ENCODE results near the gene DCTN2. TPM values are rescaled to one million over a fixed set of nuclear protein-coding genes. Genes with fewer than 3 reads are reported as not detected.
A peak's percentile ranks its signal among the peaks of the same experiment; 100 is the strongest.
"Not testable (repeated sequence)": the region's sequence is repeated elsewhere in the genome, so short reads cannot be mapped to it uniquely, and the experiment has no call there.

The DCTN2 gene
- total and polyA plus RNA-seq, 2 experiments from 2014 or later = 144 to 202 TPM

DNA sequence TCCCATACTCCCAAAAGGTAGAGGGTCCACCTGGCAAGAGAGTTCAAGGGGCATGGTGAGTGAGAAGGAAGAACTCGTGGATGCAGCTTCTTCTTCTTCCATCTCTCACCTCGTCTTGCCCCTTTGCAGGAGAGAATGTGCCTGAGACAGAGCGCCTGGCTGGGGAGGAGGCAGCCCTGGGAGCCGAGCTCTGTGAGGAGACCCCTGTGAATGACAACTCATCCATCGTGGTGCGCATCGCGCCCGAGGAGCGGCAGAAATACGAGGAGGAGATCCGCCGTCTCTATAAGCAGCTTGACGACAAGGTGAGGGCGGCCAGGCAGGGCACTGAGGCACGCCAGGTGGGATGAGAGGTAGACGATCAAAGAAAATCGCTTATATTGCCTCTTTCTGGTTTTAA, 22.9 kb upstream of the DCTN2 start:
- no peaks in the 10 kb centered on the region for H4K20me1 ChIP-seq (ENCODE audit: insufficient read depth)
- no peaks in the 10 kb centered on the region for H3K4me1 ChIP-seq (ENCODE audit: insufficient read depth)
- no peak for DNase-seq
- no peaks in the 10 kb centered on the region for H3K9me3 ChIP-seq (ENCODE audit: low read depth)
- TF ChIP-seq EZH2phosphoT487 (IDR thresholded peaks at IDR 0.05; ENCODE audit: insufficient read depth, low read depth) (no peak), EZH2 (IDR thresholded peaks at IDR 0.05; ENCODE audit: insufficient read depth, poor library complexity, severe bottlenecking) (no peak)
- no peaks in the 10 kb centered on the region for H3K9me2 ChIP-seq (ENCODE audit: insufficient read depth)
- in situ Hi-C loops (cut with MboI) = no loop called here
- WGBS, 2 experiments (ENCODE audit: low coverage in 1 of 2, low lambda C conversion rate in 2 of 2, missing lambda C conversion rate in 2 of 2) = 81 to 84% methylated on average over 18 of the region's 18 CpGs
- no peaks in the 10 kb centered on the region for H3K79me2 ChIP-seq (ENCODE audit: insufficient read depth)
- no peaks in the 10 kb centered on the region for H3F3A ChIP-seq (ENCODE audit: insufficient read depth)
- no peak overlapping the region for H3K4me2 ChIP-seq (ENCODE audit: unreplicated experiment)
- no peaks in the 10 kb centered on the region for H3K36me3 ChIP-seq (ENCODE audit: low read depth)
- H2AFZ ChIP-seq = no peak overlapping the region
- H3K27me3 ChIP-seq (replicated peaks; ENCODE audit: insufficient read depth) = no peaks in the 10 kb centered on the region
- H3K9ac ChIP-seq = no peak overlapping the region
- H3K4me3 ChIP-seq = no peak overlapping the region
- H3K27ac ChIP-seq = no peak overlapping the region

DNA sequence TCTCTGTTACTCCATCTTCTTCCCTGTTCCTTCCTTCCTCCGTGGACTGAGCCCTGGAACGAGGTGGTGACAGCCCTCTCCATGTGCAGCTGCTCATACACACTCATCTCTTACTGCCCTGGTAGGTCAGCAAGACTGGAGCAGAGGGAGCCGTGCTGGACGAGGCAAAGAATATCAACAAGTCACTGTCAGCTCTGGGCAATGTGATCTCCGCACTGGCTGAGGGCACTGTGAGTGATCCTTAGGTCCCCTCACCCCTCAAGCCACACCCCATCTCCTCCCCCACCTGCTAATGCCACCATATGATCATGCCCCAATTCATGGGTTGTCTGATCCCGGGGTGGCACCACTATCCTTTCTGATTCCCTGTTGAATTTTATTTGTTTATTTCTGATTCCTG, 21.8 kb upstream of the DCTN2 start:
- Histone ChIP-seq H3K79me2 (ENCODE audit: insufficient read depth) (no peaks in the 10 kb centered on the region), H3K27me3 (replicated peaks; ENCODE audit: insufficient read depth) (no peaks in the 10 kb centered on the region), H3K4me1 (ENCODE audit: insufficient read depth) (no peaks in the 10 kb centered on the region), H4K20me1 (ENCODE audit: insufficient read depth) (no peaks in the 10 kb centered on the region), H3K36me3 (ENCODE audit: low read depth) (no peaks in the 10 kb centered on the region), H3K4me3 (no peak overlapping the region), H3F3A (ENCODE audit: insufficient read depth) (no peaks in the 10 kb centered on the region), H3K27ac (no peak overlapping the region), H3K9me3 (ENCODE audit: low read depth) (no peaks in the 10 kb centered on the region), H3K9me2 (ENCODE audit: insufficient read depth) (no peaks in the 10 kb centered on the region), H3K4me2 (ENCODE audit: unreplicated experiment) (no peak overlapping the region), H2AFZ (no peak overlapping the region), H3K9ac (no peak overlapping the region)
- in situ Hi-C loops (cut with MboI) = no loop called here
- TF ChIP-seq EZH2phosphoT487 (IDR thresholded peaks at IDR 0.05; ENCODE audit: insufficient read depth, low read depth) = no peak
- 43 to 47% methylated on average over 6 of the region's 6 CpGs for WGBS, 2 experiments (ENCODE audit: low coverage in 1 of 2, low lambda C conversion rate in 2 of 2, missing lambda C conversion rate in 2 of 2)
- no peak for DNase-seq

DNA sequence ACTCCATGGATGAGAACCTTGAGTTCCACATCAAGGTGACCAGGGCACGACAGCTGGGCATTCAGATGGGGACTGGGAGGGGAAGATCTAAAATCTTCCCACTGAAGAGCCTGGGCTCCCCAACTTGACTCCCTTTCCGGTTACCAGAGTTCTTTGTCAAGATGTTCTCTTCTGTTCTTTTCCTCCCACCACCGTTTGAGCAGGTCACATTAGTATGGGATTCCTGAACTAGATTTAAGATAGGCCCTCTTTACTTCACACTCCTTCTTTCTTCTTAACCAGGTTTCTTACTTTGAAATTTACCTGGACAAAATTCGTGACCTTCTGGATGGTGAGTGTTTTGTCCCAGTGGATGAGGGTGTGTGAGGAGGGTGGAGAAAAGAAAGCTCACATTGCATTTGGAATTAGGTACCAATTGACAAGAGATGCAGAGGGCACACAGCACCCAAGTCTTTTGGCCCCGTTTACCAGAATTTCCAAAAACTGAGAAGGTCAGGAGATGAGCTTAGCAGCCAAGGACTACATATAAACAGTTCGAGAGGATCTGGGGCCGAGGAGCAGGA, 17.3 kb upstream of the DCTN2 start:
- Histone ChIP-seq H3K4me3 (no peak overlapping the region), H3K27me3 (replicated peaks; ENCODE audit: insufficient read depth) (no peaks in the 10 kb centered on the region)

DNA sequence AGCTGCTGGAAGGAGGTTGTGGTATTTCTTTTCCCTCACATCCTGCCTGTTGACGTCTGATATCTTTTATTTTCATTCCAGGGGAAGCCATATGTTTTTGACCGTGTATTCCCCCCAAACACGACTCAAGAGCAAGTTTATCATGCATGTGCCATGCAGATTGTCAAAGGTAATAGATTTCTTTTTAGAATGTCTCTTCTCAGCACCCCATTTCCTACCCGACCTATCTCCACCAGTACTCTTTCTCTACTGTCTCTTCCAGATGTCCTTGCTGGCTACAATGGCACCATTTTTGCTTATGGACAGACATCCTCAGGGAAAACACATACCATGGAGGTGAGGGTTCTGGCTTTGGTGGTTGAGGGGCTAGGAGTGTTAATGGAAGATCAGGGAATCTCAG, 16.4 kb upstream of the DCTN2 start:
- Histone ChIP-seq H3K9ac (no peak overlapping the region), H3K4me1 (ENCODE audit: insufficient read depth) (no peaks in the 10 kb centered on the region), H4K20me1 (ENCODE audit: insufficient read depth) (no peaks in the 10 kb centered on the region), H3K27ac (no peak overlapping the region), H3K79me2 (ENCODE audit: insufficient read depth) (no peaks in the 10 kb centered on the region), H2AFZ (no peak overlapping the region), H3K9me2 (ENCODE audit: insufficient read depth) (no peaks in the 10 kb centered on the region), H3K9me3 (ENCODE audit: low read depth) (no peaks in the 10 kb centered on the region), H3K4me3 (no peak overlapping the region), H3K36me3 (ENCODE audit: low read depth) (no peaks in the 10 kb centered on the region), H3K27me3 (replicated peaks; ENCODE audit: insufficient read depth) (no peaks in the 10 kb centered on the region), H3F3A (ENCODE audit: insufficient read depth) (no peaks in the 10 kb centered on the region), H3K4me2 (ENCODE audit: unreplicated experiment) (no peak overlapping the region)
- no peak for DNase-seq
- 32 to 41% methylated on average over 4 of the region's 4 CpGs for WGBS, 2 experiments (ENCODE audit: low coverage in 1 of 2, low lambda C conversion rate in 2 of 2, missing lambda C conversion rate in 2 of 2)
- TF ChIP-seq EZH2phosphoT487 (IDR thresholded peaks at IDR 0.05; ENCODE audit: insufficient read depth, low read depth) = no peak
- TF ChIP-seq EZH2 (IDR thresholded peaks at IDR 0.05; ENCODE audit: insufficient read depth, poor library complexity, severe bottlenecking) = no peak
- in situ Hi-C loops (cut with MboI) = no loop called here

More for the DNA sequence above, 17.3 kb upstream of the DCTN2 start:
- no peaks in the 10 kb centered on the region for H3F3A ChIP-seq (ENCODE audit: insufficient read depth)
- H3K9ac ChIP-seq = no peak overlapping the region
- no peaks in the 10 kb centered on the region for H3K9me2 ChIP-seq (ENCODE audit: insufficient read depth)
- no peaks in the 10 kb centered on the region for H4K20me1 ChIP-seq (ENCODE audit: insufficient read depth)
- H3K4me2 ChIP-seq (ENCODE audit: unreplicated experiment) = no peak overlapping the region
- no peak overlapping the region for H2AFZ ChIP-seq
- TF ChIP-seq EZH2 (IDR thresholded peaks at IDR 0.05; ENCODE audit: insufficient read depth, poor library complexity, severe bottlenecking) (no peak), EZH2phosphoT487 (IDR thresholded peaks at IDR 0.05; ENCODE audit: insufficient read depth, low read depth) (no peak)
- no peaks in the 10 kb centered on the region for H3K4me1 ChIP-seq (ENCODE audit: insufficient read depth)
- no peak for DNase-seq
- no peaks in the 10 kb centered on the region for H3K79me2 ChIP-seq (ENCODE audit: insufficient read depth)
- no peaks in the 10 kb centered on the region for H3K36me3 ChIP-seq (ENCODE audit: low read depth)
- in situ Hi-C loops (cut with MboI) = no loop called here
- H3K9me3 ChIP-seq (ENCODE audit: low read depth) = no peaks in the 10 kb centered on the region
- WGBS, 2 experiments (ENCODE audit: low coverage in 1 of 2, low lambda C conversion rate in 2 of 2, missing lambda C conversion rate in 2 of 2) = 57 to 60% methylated on average over 7 of the region's 7 CpGs
- no peak overlapping the region for H3K27ac ChIP-seq

DNA sequence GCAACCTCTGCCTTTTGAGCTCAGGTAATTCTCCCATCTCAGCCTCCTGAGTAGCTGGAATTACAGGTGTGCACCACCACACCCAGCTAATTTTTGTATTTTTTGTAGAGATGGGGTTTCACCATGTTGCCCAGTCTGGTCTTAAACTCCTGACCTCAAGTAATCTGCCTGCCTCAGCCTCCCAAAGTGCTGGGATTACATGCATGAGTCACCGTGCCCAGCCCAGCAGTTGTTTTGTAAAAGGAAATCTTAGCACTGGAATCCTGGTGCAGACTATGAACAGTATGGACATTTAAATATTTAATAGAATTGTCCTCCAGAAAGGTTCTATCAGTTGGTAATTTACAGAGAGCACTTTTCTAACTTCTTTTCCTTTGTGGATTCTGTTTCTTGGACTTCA, 14.1 kb upstream of the DCTN2 start:
- H3K4me1 ChIP-seq (ENCODE audit: insufficient read depth); H3K27me3 ChIP-seq (replicated peaks; ENCODE audit: insufficient read depth); H3K9ac ChIP-seq; H3K4me3 ChIP-seq; H2AFZ ChIP-seq; H3F3A ChIP-seq (ENCODE audit: insufficient read depth); H3K27ac ChIP-seq; H3K79me2 ChIP-seq (ENCODE audit: insufficient read depth); in situ Hi-C loops (cut with MboI); H4K20me1 ChIP-seq (ENCODE audit: insufficient read depth); H3K9me3 ChIP-seq (ENCODE audit: low read depth); H3K4me2 ChIP-seq (ENCODE audit: unreplicated experiment); H3K9me2 ChIP-seq (ENCODE audit: insufficient read depth); H3K36me3 ChIP-seq (ENCODE audit: low read depth): not testable (repeated sequence)
- 25 to 31% methylated on average over 1 of the region's 1 CpG for WGBS, 2 experiments (ENCODE audit: low coverage in 1 of 2, low lambda C conversion rate in 2 of 2, missing lambda C conversion rate in 2 of 2)
- DNase-seq = peak; percentile 49
